GM23338 (cell line): ENCODE data around the gene CLDN22. TPM values are rescaled to one million over a fixed set of nuclear protein-coding genes. Genes with fewer than 3 reads are reported as not detected.

Experiments
- ATAC-seq: fragments of 200-7000 bp; cut with Tn5 transposase; 3 replicates; pipeline ENCODE4 v1.9.1; 2020
- DNase-seq: peaks from one replicate; pipeline ENCODE4 v3.0.0-alpha.2; 2015; ENCODE audit warnings: low spot score
- H2AFZ ChIP-seq: fragments of 200-600 bp; sonication (generic); 2 replicates; pipeline ENCODE4 v1.8.0; 2016; ENCODE audit warnings: antibody characterized with exemption, mild to moderate bottlenecking, moderate library complexity
- H3F3A ChIP-seq: fragments of 200-600 bp; sonication (generic); replicated peaks from 2 replicates; pipeline ENCODE4 v1.8.0; 2017; ENCODE audit warnings: antibody characterized with exemption, mixed run types, low read depth
- H3K27ac ChIP-seq: fragments of 200-600 bp; sonication (generic); 2 replicates; pipeline ENCODE4 v1.6.1; 2016; ENCODE audit warnings: low read depth
- H3K27me3 ChIP-seq: fragments of 200-600 bp; sonication (generic); 2 replicates; pipeline ENCODE4 v1.8.0; 2016; ENCODE audit warnings: mild to moderate bottlenecking, mixed run types, moderate library complexity; ENCODE audit not compliant: insufficient read depth
- H3K36me3 ChIP-seq: fragments of 200-600 bp; sonication (generic); 2 replicates; pipeline ENCODE4 v1.8.0; 2016; ENCODE audit warnings: mild to moderate bottlenecking; ENCODE audit not compliant: insufficient read depth
- H3K4me1 ChIP-seq: fragments of 200-600 bp; sonication (generic); 2 replicates; pipeline ENCODE4 v1.8.0; 2016; ENCODE audit warnings: mild to moderate bottlenecking, moderate library complexity; ENCODE audit not compliant: insufficient read depth
- H3K4me2 ChIP-seq: fragments of 200-600 bp; sonication (generic); 2 replicates; pipeline ENCODE4 v1.7.1; 2017; ENCODE audit warnings: mixed run types
- H3K4me3 ChIP-seq: fragments of 200-600 bp; sonication (generic); 2 replicates; pipeline ENCODE4 v1.6.1; 2016; ENCODE audit warnings: mixed run types
- H3K79me2 ChIP-seq: fragments of 200-600 bp; sonication (generic); replicated peaks from 2 replicates; pipeline ENCODE4 v1.8.0; 2017; ENCODE audit warnings: mild to moderate bottlenecking; ENCODE audit not compliant: insufficient read depth
- H3K9me2 ChIP-seq: fragments of 200-600 bp; sonication (generic); 2 replicates; pipeline ENCODE4 v1.8.0; 2017; ENCODE audit not compliant: insufficient read depth
- H4K20me1 ChIP-seq: fragments of 200-600 bp; sonication (generic); replicated peaks from 2 replicates; pipeline ENCODE4 v1.8.0; 2017; ENCODE audit warnings: mild to moderate bottlenecking; ENCODE audit not compliant: insufficient read depth
- H3K27ac Mint-ChIP-seq: 2 replicates; pipeline ENCODE4 v1.8.0; 2020; ENCODE audit warnings: inconsistent platforms, mild to moderate bottlenecking, moderate library complexity, mixed read lengths
- H3K27me3 Mint-ChIP-seq: 3 replicates; pipeline ENCODE4 v1.8.0; 2022; ENCODE audit warnings: low read depth, mild to moderate bottlenecking, moderate library complexity, mixed read lengths, inconsistent platforms; ENCODE audit not compliant: insufficient read depth, poor library complexity
- H3K36me3 Mint-ChIP-seq: 3 replicates; pipeline ENCODE4 v1.8.0; 2021; ENCODE audit warnings: low read depth, mild to moderate bottlenecking, inconsistent platforms, moderate library complexity, mixed read lengths
- H3K4me1 Mint-ChIP-seq: 3 replicates; pipeline ENCODE4 v1.8.0; 2020; ENCODE audit warnings: mild to moderate bottlenecking, inconsistent platforms, mixed read lengths
- H3K4me3 Mint-ChIP-seq: 3 replicates; pipeline ENCODE4 v1.8.0; 2021; ENCODE audit warnings: moderate library complexity, mild to moderate bottlenecking, inconsistent platforms, mixed read lengths
- H3K9me3 Mint-ChIP-seq: 3 replicates; pipeline ENCODE4 v1.8.0; 2020; ENCODE audit warnings: moderate library complexity, mild to moderate bottlenecking, inconsistent platforms, mixed read lengths
- CREB1 ChIP-seq: fragments of 250-450 bp; sonication (Bioruptor Pico); IDR thresholded peaks from 2 replicates; pipeline ENCODE4 v1.5.0; 2020; ENCODE audit warnings: low read depth, mild to moderate bottlenecking, moderate library complexity
- EZH2 ChIP-seq: fragments of 200-600 bp; sonication (generic); IDR thresholded peaks from one replicate; pipeline ENCODE4 v1.8.0; 2017; ENCODE audit warnings: antibody characterized with exemption, mild to moderate bottlenecking, low read depth; ENCODE audit not compliant: unreplicated experiment
- EZH2phosphoT487 ChIP-seq: fragments of 200-600 bp; sonication (generic); IDR thresholded peaks from one replicate; pipeline ENCODE4 v1.8.1; 2018; ENCODE audit warnings: antibody characterized with exemption; ENCODE audit not compliant: unreplicated experiment
- JUNB ChIP-seq: IDR thresholded peaks from one replicate; pipeline ENCODE4 v1.6.1; 2016; ENCODE audit warnings: antibody characterized with exemption; ENCODE audit not compliant: unreplicated experiment
- POLR2AphosphoS5 ChIP-seq: IDR thresholded peaks from 2 replicates; pipeline ENCODE4 v1.6.1; 2016; ENCODE audit warnings: antibody characterized with exemption, low read depth
- REST ChIP-seq: IDR thresholded peaks from one replicate; pipeline ENCODE4 v1.6.1; 2018; ENCODE audit warnings: antibody characterized with exemption; ENCODE audit not compliant: unreplicated experiment
- STAT1 ChIP-seq: IDR thresholded peaks from one replicate; pipeline ENCODE4 v1.6.1; 2016; ENCODE audit warnings: antibody characterized with exemption; ENCODE audit not compliant: unreplicated experiment
- polyA plus RNA-seq: library from polyadenylated mRNA; unstranded; fragments of >200 nt; fragmentation: Nextera tagmentation; extraction: Ambion mirVana; gene quantifications from 2 replicates; pipeline ENCODE4 v1.2.1, GENCODE V29; 2016
- total RNA-seq: library from RNA; depleted of rRNA; stranded (reverse); fragments of >200 nt; shearing (Covaris generic); gene quantifications from 2 replicates; pipeline ENCODE4 v1.2.3, GENCODE V29; 2014
- TF ChIP-seq, protein P1 (sequence below): fragments of 250-450 bp; sonication (Bioruptor Pico); IDR thresholded peaks from 2 replicates; pipeline ENCODE4 v1.5.0; 2020; ENCODE audit warnings: mild to moderate bottlenecking, moderate library complexity

The CLDN22 gene
- total and polyA plus RNA-seq, 2 experiments from 2014 or later, result not detected

DNA sequence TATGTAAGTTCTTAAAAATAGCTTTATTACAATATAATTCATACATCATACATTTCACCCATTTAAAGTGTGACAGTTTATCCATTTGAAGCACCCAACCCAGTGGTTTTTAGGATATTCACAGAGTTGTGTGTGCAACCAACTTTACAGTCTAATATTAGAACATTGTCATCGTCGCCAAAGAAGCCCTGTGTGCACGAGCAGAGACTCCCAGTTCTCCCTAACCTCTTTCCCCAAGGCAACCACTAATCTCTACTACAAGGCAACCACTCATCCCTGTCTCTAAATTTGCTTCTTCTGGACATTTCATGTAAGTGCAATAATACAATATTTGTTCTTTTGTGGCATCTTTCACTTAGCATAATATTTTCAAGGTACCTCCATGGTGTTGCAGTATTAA is 47.7 kb downstream of the CLDN22 start (continued):
- no peak for TF ChIP-seq POLR2AphosphoS5
- TF ChIP-seq EZH2phosphoT487, result no peak
- no peak for TF ChIP-seq STAT1
- no peak for TF ChIP-seq JUNB

GRCh38 chr4:183268556-183268955 is 51.5 kb downstream of the CLDN22 start:
- Histone ChIP-seq H3K27ac (no peak overlapping the region), H3K79me2 (no peaks in the 10 kb centered on the region; the same call in 1 of the 2 replicates), H3K4me2 (no peak overlapping the region), H3K4me3 (no peak overlapping the region), H3K36me3 (peaks cover 66% of the 10 kb centered on the region), H3K27me3 (no peaks in the 10 kb centered on the region), H3K9me2 (no peaks in the 10 kb centered on the region), H2AFZ (no peak overlapping the region), H3F3A (no peaks in the 10 kb centered on the region), H3K4me1 (0 out of 2 replicates have a peak, but pooled peaks cover 9% of the 10 kb centered on the region), H4K20me1 (no peaks in the 10 kb centered on the region)
- Mint-ChIP-seq H3K27ac (no peak overlapping the region), H3K4me3 (no peak overlapping the region), H3K27me3 (no peaks in the 10 kb centered on the region), H3K4me1 (peaks cover 8% of the 10 kb centered on the region; the same call in 2 of the 3 replicates), H3K36me3 (peaks cover 90% of the 10 kb centered on the region), H3K9me3 (no peaks in the 10 kb centered on the region)
- ATAC-seq (no peak), DNase-seq (no peak)
- TF ChIP-seq JUNB (no peak), EZH2 (no peak), EZH2phosphoT487 (no peak), REST (no peak), CREB1 (CRISPR knock-in tag) (no peak)
- TF ChIP-seq, protein P1, sequence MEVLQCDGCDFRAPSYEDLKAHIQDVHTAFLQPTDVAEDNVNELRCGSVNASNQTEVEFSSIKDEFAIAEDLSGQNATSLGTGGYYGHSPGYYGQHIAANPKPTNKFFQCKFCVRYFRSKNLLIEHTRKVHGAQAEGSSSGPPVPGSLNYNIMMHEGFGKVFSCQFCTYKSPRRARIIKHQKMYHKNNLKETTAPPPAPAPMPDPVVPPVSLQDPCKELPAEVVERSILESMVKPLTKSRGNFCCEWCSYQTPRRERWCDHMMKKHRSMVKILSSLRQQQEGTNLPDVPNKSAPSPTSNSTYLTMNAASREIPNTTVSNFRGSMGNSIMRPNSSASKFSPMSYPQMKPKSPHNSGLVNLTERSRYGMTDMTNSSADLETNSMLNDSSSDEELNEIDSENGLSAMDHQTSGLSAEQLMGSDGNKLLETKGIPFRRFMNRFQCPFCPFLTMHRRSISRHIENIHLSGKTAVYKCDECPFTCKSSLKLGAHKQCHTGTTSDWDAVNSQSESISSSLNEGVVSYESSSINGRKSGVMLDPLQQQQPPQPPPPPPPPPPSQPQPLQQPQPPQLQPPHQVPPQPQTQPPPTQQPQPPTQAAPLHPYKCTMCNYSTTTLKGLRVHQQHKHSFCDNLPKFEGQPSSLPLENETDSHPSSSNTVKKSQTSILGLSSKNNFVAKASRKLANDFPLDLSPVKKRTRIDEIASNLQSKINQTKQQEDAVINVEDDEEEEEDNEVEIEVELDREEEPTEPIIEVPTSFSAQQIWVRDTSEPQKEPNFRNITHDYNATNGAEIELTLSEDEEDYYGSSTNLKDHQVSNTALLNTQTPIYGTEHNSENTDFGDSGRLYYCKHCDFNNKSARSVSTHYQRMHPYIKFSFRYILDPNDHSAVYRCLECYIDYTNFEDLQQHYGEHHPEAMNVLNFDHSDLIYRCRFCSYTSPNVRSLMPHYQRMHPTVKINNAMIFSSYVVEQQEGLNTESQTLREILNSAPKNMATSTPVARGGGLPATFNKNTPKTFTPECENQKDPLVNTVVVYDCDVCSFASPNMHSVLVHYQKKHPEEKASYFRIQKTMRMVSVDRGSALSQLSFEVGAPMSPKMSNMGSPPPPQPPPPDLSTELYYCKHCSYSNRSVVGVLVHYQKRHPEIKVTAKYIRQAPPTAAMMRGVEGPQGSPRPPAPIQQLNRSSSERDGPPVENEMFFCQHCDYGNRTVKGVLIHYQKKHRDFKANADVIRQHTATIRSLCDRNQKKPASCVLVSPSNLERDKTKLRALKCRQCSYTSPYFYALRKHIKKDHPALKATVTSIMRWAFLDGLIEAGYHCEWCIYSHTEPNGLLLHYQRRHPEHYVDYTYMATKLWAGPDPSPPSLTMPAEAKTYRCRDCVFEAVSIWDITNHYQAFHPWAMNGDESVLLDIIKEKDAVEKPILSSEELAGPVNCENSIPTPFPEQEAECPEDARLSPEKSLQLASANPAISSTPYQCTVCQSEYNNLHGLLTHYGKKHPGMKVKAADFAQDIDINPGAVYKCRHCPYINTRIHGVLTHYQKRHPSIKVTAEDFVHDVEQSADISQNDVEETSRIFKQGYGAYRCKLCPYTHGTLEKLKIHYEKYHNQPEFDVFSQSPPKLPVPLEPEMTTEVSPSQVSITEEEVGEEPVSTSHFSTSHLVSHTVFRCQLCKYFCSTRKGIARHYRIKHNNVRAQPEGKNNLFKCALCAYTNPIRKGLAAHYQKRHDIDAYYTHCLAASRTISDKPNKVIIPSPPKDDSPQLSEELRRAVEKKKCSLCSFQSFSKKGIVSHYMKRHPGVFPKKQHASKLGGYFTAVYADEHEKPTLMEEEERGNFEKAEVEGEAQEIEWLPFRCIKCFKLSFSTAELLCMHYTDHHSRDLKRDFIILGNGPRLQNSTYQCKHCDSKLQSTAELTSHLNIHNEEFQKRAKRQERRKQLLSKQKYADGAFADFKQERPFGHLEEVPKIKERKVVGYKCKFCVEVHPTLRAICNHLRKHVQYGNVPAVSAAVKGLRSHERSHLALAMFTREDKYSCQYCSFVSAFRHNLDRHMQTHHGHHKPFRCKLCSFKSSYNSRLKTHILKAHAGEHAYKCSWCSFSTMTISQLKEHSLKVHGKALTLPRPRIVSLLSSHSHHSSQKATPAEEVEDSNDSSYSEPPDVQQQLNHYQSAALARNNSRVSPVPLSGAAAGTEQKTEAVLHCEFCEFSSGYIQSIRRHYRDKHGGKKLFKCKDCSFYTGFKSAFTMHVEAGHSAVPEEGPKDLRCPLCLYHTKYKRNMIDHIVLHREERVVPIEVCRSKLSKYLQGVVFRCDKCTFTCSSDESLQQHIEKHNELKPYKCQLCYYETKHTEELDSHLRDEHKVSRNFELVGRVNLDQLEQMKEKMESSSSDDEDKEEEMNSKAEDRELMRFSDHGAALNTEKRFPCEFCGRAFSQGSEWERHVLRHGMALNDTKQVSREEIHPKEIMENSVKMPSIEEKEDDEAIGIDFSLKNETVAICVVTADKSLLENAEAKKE (CRISPR knock-in tag), result no peak
